H1 (cell line): ENCODE measurements around the gene LCN15. TPM values are rescaled to one million over a fixed set of nuclear protein-coding genes. Genes with fewer than 3 reads are reported as not detected.

Experiments
- CTCF ChIA-PET: fragments of 300-600 bp; sonication (Branson Sonifier 250); formaldehyde crosslinking; loops from one replicate; lab custom pipeline; 2021; ENCODE audit not compliant: partially characterized antibody; lab: Charles Lee
- POLR2A ChIA-PET: fragments of 300-600 bp; sonication (Branson Sonifier 250); formaldehyde crosslinking; loops from one replicate; lab custom pipeline; 2021; ENCODE audit warnings: inconsistent platforms; ENCODE audit not compliant: partially characterized antibody; lab: Charles Lee
- DNase-seq, 2 experiments: peaks; one replicate each; pipeline versions ENCODE4 v3.0.0 to v3.0.0-alpha.2; 2010 to 2022; ENCODE audit warnings: low spot score in 2 of 2, low read depth in 1 of 2, mixed read lengths in 1 of 2
- FAIRE-seq: peaks from 2 replicates; lab custom pipeline; 2011; peaks lifted over from hg19 to GRCh38; lab: Jason Lieb, UNC
- H2AFZ ChIP-seq: 2 replicates; pipeline ENCODE4 v1.8.1; 2012; ENCODE audit warnings: low read length, inconsistent platforms
- H2AK5ac ChIP-seq: 2 replicates; pipeline ENCODE4 v1.6.1; 2013; ENCODE audit warnings: low read depth, low read length
- H2BK120ac ChIP-seq: replicated peaks from 2 replicates; pipeline ENCODE3; 2013; ENCODE audit warnings: low read depth, low read length, inconsistent platforms
- H2BK12ac ChIP-seq: 2 replicates; pipeline ENCODE4 v1.6.1; 2013; ENCODE audit warnings: low read depth, low read length
- H2BK15ac ChIP-seq: 2 replicates; pipeline ENCODE4 v1.6.1; 2013; ENCODE audit warnings: low read length
- H2BK20ac ChIP-seq: 2 replicates; pipeline ENCODE4 v1.6.1; 2013; ENCODE audit warnings: low read length
- H2BK5ac ChIP-seq: 2 replicates; pipeline ENCODE4 v1.6.1; 2013; ENCODE audit warnings: low read depth, low read length
- H3K14ac ChIP-seq: 2 replicates; pipeline ENCODE4 v1.6.1; 2013; ENCODE audit warnings: inconsistent platforms; ENCODE audit not compliant: insufficient read length
- H3K18ac ChIP-seq: 2 replicates; pipeline ENCODE4 v1.6.1; 2013; ENCODE audit warnings: low read length; ENCODE audit errors: extremely low read depth
- H3K23ac ChIP-seq: 2 replicates; pipeline ENCODE4 v1.6.1; 2013; ENCODE audit warnings: inconsistent platforms; ENCODE audit not compliant: insufficient read length
- H3K23me2 ChIP-seq: 2 replicates; pipeline ENCODE4 v1.6.1; 2013; ENCODE audit warnings: low read depth, low read length
- H3K27ac ChIP-seq: 2 replicates; pipeline ENCODE4 v1.6.1; 2011; ENCODE audit warnings: low read depth, low read length, inconsistent platforms
- H3K27me3 ChIP-seq, 4 experiments: replicated peaks in 1 of 4; 1 replicate in 1 of 4; 2 replicates in 3 of 4; pipeline versions ENCODE4 v1.6.1 to v1.8.1; 2011 to 2013; ENCODE audit warnings: low read length in 3 of 4, mild to moderate bottlenecking in 3 of 4, inconsistent platforms in 2 of 4, mixed read lengths in 2 of 4, moderate library complexity in 1 of 4; ENCODE audit not compliant: control insufficient read depth in 3 of 4, insufficient read depth in 3 of 4; ENCODE audit errors: extremely low read depth in 1 of 4
- H3K36me3 ChIP-seq, 4 experiments: 2 replicates each; pipeline versions ENCODE4 v1.6.1 to v1.8.1; 2011 to 2013; ENCODE audit warnings: mild to moderate bottlenecking in 4 of 4, low read length in 3 of 4, moderate library complexity in 2 of 4, control low read depth in 1 of 4, inconsistent platforms in 1 of 4; ENCODE audit not compliant: insufficient read depth in 4 of 4, control insufficient read depth in 2 of 4
- H3K4ac ChIP-seq: replicated peaks from 2 replicates; pipeline ENCODE3; 2013; ENCODE audit warnings: low read length, low read depth, mixed read lengths, inconsistent platforms; ENCODE audit not compliant: insufficient read length
- H3K4me1 ChIP-seq, 4 experiments: replicated peaks in 1 of 4; 1 replicate in 1 of 4; 2 replicates in 3 of 4; pipeline versions ENCODE4 v1.6.1 to v1.8.1; 2011 to 2013; ENCODE audit warnings: low read length in 3 of 4, inconsistent platforms in 2 of 4, mixed read lengths in 1 of 4; ENCODE audit not compliant: insufficient read depth in 4 of 4, control insufficient read depth in 3 of 4
- H3K4me2 ChIP-seq, 2 experiments: 2 replicates each; pipeline versions ENCODE4 v1.6.1 to v1.8.1; 2011 to 2013; ENCODE audit warnings: low read depth in 2 of 2, low read length in 2 of 2, control low read depth in 1 of 2, inconsistent platforms in 1 of 2, mild to moderate bottlenecking in 1 of 2; ENCODE audit not compliant: insufficient read depth in 1 of 2
- H3K4me3 ChIP-seq, 4 experiments: fragments of 200-600, 300-600 bp in 1 of 4; sonication (generic), shearing (Covaris generic), sonication (Bioruptor Twin) in 1 of 4; 2 replicates each; pipeline versions ENCODE4 v1.5.1 to v1.8.1; 2011 to 2016; ENCODE audit warnings: low read length in 4 of 4, low read depth in 3 of 4, control low read depth in 2 of 4, inconsistent platforms in 2 of 4, mild to moderate bottlenecking in 2 of 4, mixed read lengths in 1 of 4, moderate library complexity in 1 of 4; ENCODE audit not compliant: insufficient read depth in 2 of 4; ENCODE audit errors: extremely low read depth in 1 of 4
- H3K56ac ChIP-seq: replicated peaks from 2 replicates; pipeline ENCODE3; 2013; ENCODE audit warnings: low read depth, mild to moderate bottlenecking, mixed read lengths, low read length, inconsistent platforms; ENCODE audit not compliant: insufficient read length
- H3K79me1 ChIP-seq: 2 replicates; pipeline ENCODE4 v1.6.1; 2013; ENCODE audit warnings: low read depth, low read length, control low read depth
- H3K79me2 ChIP-seq, 2 experiments: 2 replicates each; pipeline versions ENCODE4 v1.6.1 to v1.8.1; 2012 to 2013; ENCODE audit warnings: low read length in 2 of 2, mild to moderate bottlenecking in 2 of 2, inconsistent platforms in 1 of 2; ENCODE audit not compliant: insufficient read depth in 2 of 2, control insufficient read depth in 1 of 2
- H3K9ac ChIP-seq, 4 experiments: replicated peaks in 1 of 4; 1 replicate in 1 of 4; 2 replicates in 3 of 4; pipeline versions ENCODE4 v1.6.1 to v1.8.1; 2011 to 2013; ENCODE audit warnings: low read depth in 3 of 4, low read length in 3 of 4, control low read depth in 2 of 4, mild to moderate bottlenecking in 2 of 4, moderate library complexity in 2 of 4, inconsistent platforms in 1 of 4; ENCODE audit errors: extremely low read depth in 1 of 4
- H3K9me3 ChIP-seq, 2 experiments: 2 replicates each; pipeline versions ENCODE4 v1.6.1 to v1.8.1; 2012 to 2013; ENCODE audit warnings: mild to moderate bottlenecking in 2 of 2, moderate library complexity in 2 of 2, control low read depth in 1 of 2, inconsistent platforms in 1 of 2, low read depth in 1 of 2, low read length in 1 of 2, mixed read lengths in 1 of 2; ENCODE audit not compliant: insufficient read depth in 2 of 2
- H4K20me1 ChIP-seq, 2 experiments: replicated peaks in 1 of 2; 2 replicates each; pipeline versions ENCODE3 to v1.8.1; 2011 to 2013; ENCODE audit warnings: inconsistent platforms in 2 of 2, low read length in 2 of 2, mild to moderate bottlenecking in 1 of 2; ENCODE audit not compliant: insufficient read depth in 2 of 2, control insufficient read depth in 1 of 2
- H4K5ac ChIP-seq: 2 replicates; pipeline ENCODE4 v1.6.1; 2013; ENCODE audit warnings: low read length, low read depth, mixed read lengths, inconsistent platforms; ENCODE audit not compliant: insufficient read length
- H4K8ac ChIP-seq: 2 replicates; pipeline ENCODE4 v1.8.0; 2013; ENCODE audit warnings: mild to moderate bottlenecking, moderate library complexity, low read length, inconsistent platforms; ENCODE audit not compliant: insufficient read depth; ENCODE audit errors: extremely low read depth
- H4K91ac ChIP-seq: replicated peaks from 2 replicates; pipeline ENCODE3; 2013; ENCODE audit warnings: low read length, mixed read lengths, inconsistent platforms; ENCODE audit not compliant: insufficient read length
- CEBPB ChIP-seq: IDR thresholded peaks from 2 replicates; pipeline ENCODE4 v1.6.1; 2012; ENCODE audit warnings: low read depth, low read length
- CTBP2 ChIP-seq: IDR thresholded peaks from 2 replicates; pipeline ENCODE4 v1.7.0; 2011; ENCODE audit warnings: borderline replicate concordance, mild to moderate bottlenecking, moderate library complexity, mixed read lengths, low read length; ENCODE audit not compliant: insufficient read depth, insufficient read length
- EP300 ChIP-seq, 2 experiments: IDR thresholded peaks; 1 replicate in 1 of 2; 2 replicates in 1 of 2; pipeline ENCODE4 v1.6.1; 2011 to 2012; ENCODE audit warnings: low read depth in 2 of 2, low read length in 2 of 2, mild to moderate bottlenecking in 2 of 2, borderline replicate concordance in 1 of 2, inconsistent platforms in 1 of 2, moderate library complexity in 1 of 2
- KDM5A ChIP-seq: fragments of 200-600 bp; IDR thresholded peaks from 2 replicates; pipeline ENCODE4 v1.7.1; 2012; ENCODE audit warnings: mild to moderate bottlenecking, low read length, inconsistent platforms, mixed read lengths
- POLR2AphosphoS5 ChIP-seq: IDR thresholded peaks from 2 replicates; pipeline ENCODE4 v1.6.1; 2011; ENCODE audit warnings: low read depth, low read length
- RAD21 ChIP-seq, 2 experiments: IDR thresholded peaks in 1 of 2; conservative IDR thresholded peaks in 1 of 2; 2 replicates each; pipeline ENCODE4 v1.6.1; 2011; ENCODE audit warnings: low read depth in 2 of 2, low read length in 2 of 2, improper control_type of control experiment in 1 of 2, inconsistent platforms in 1 of 2, mild to moderate bottlenecking in 1 of 2, moderate library complexity in 1 of 2
- RNF2 ChIP-seq: fragments of 200-900, 300-1000 bp; sonication (generic); IDR thresholded peaks from 2 replicates; pipeline ENCODE4 v1.7.1; 2016; ENCODE audit warnings: borderline replicate concordance, low read depth, mild to moderate bottlenecking, antibody characterized with exemption, low read length; ENCODE audit not compliant: poor library complexity, severe bottlenecking; ENCODE audit errors: missing control alignments
- SIX5 ChIP-seq: IDR thresholded peaks from 2 replicates; pipeline ENCODE4 v1.6.1; 2011; ENCODE audit warnings: mild to moderate bottlenecking, low read depth, low read length
- SP1 ChIP-seq: IDR thresholded peaks from 2 replicates; pipeline ENCODE4 v1.6.1; 2011; ENCODE audit warnings: low read depth, low read length
- TBP ChIP-seq: IDR thresholded peaks from 2 replicates; pipeline ENCODE4 v1.6.1; 2011; ENCODE audit warnings: low read depth, low read length, improper control_type of control experiment
- WGBS, 2 experiments: shearing (Covaris generic) in 1 of 2; methylation state at CpG; one replicate each; pipeline versions ENCODE4 v1.1.6 to v1.1.7; 2013 to 2015; ENCODE audit warnings: low lambda C conversion rate in 2 of 2, mixed read lengths in 2 of 2, inconsistent platforms in 1 of 2, low coverage in 1 of 2, missing lambda C conversion rate in 1 of 2; ENCODE audit not compliant: insufficient replicate concordance in 2 of 2, insufficient coverage in 1 of 2, insufficient read length in 1 of 2; ENCODE audit errors: extremely low coverage in 1 of 2, missing lambda C conversion rate in 1 of 2; 5-methylcytosine and 5-hydroxymethylcytosine counted together
- polyA plus RNA-seq, 7 experiments: library from polyadenylated mRNA; depleted of rRNA in 3 of 7; stranded (reverse) in 5 of 7; unstranded in 2 of 7; fragments of >200 nt in 5 of 7; fragments of 200-250 nt in 2 of 7; gene quantifications; 1 replicate in 5 of 7; 2 replicates in 1 of 7; 4 replicates in 1 of 7; pipeline versions ENCODE4 v1.2.1 to v1.2.3, GENCODE V29; 2011 to 2013; ENCODE audit warnings: missing spikeins in 2 of 7, mixed read lengths in 2 of 7
- total RNA-seq: library from RNA; stranded (reverse); fragmentation: NEBNext Ultra II Directional; extraction: Animal tissue kit (Norgen Biotek cat#: 25700); gene quantifications from 2 replicates; pipeline ENCODE4 v1.2.1, GENCODE V29; 2021
- TF ChIP-seq, protein P1 (sequence below): IDR thresholded peaks from 2 replicates; pipeline ENCODE4 v1.6.1; 2012; ENCODE audit warnings: inconsistent platforms

Gene LCN15
- total and polyA plus RNA-seq, 2 of the 8 experiments (the other 6 are each of a cell fraction or from before 2014, with no cell fraction given) = 0.08 to 0.47 TPM

DNA sequence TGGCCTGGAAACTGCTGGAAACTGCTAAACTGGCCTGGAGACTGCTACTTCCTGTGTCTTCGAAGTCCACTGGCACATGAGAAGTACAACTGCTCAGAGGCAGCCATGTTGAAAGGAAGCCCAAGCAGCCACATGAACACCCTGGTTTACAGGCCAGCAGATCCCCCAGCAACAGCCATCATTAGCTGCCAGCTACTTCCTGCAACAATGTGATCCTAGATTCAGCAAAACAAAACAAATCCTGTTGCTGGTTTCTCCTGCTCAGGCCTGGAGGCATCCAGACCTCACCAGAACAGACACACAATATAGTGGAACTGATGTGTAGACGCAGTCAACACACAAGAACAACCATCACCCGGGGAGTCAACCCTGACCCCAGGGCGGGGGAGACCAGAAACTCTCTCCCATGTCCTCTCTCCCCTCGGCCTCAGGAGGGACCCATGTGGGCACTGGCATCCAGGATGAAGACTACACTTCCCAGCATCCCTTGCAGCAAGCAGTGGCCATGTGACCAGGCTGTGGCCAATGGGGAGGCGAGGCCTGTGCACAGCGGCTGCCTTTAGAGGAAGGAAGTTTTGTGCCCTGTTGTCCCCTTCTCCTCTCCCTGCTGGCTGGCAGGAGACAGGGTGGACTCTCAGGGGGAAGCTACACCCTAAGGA lies 9.2 kb upstream of the LCN15 start:
- 76% methylated on average over 7 of the region's 7 CpGs; no CpG with 5 or more reads in 1 of the 2 experiments for WGBS, 2 experiments
- FAIRE-seq = peak; percentile 28
- no peak overlapping the region for H2BK15ac ChIP-seq
- no peak overlapping the region for H4K8ac ChIP-seq
- H2BK120ac ChIP-seq = no peak overlapping the region
- H3K9ac ChIP-seq = no peak overlapping the region
- no peak overlapping the region for H3K4ac ChIP-seq
- H3K27ac ChIP-seq = no peak overlapping the region
- H3K23ac ChIP-seq = no peak overlapping the region
- H4K20me1 ChIP-seq = no peaks in the 10 kb centered on the region
- H3K79me1 ChIP-seq = no peaks in the 10 kb centered on the region
- no peaks in the 10 kb centered on the region for H3K4me1 ChIP-seq
- no peaks in the 10 kb centered on the region for H3K79me2 ChIP-seq
- no peak overlapping the region for H4K91ac ChIP-seq
- H3K4me3 ChIP-seq = no peak overlapping the region
- H3K18ac ChIP-seq = no peak overlapping the region
- CTCF ChIA-PET = interaction anchor here (1.4 to 9.6 kb wide), 4 partner anchors 12 to 32 kb away, joined by 4 to 42 read pairs (median 20); partner anchors contain the start of gene LCN8
- H3K4me2 ChIP-seq = no peak overlapping the region; a peak in 1 of 4 replicates
- peak in 1 of 2 experiments; percentile 81 for DNase-seq
- peaks cover 0 to 7% of the 10 kb centered on the region in 2 experiments for H3K9me3 ChIP-seq
- H3K27me3 ChIP-seq = peaks cover 0 to 4% (median 1%) of the 10 kb centered on the region in 4 experiments; a peak in 3 of 7 replicates
- no peaks in the 10 kb centered on the region for H3K23me2 ChIP-seq
- H2BK12ac ChIP-seq = no peak overlapping the region
- H3K56ac ChIP-seq = no peak overlapping the region
- POLR2A ChIA-PET = interaction anchor here (2.4 kb wide), 1 partner anchor 10 kb away, joined by 5 read pairs; no protein-coding TSS in a partner anchor
- no peak overlapping the region for H3K14ac ChIP-seq
- no peak overlapping the region for H2AK5ac ChIP-seq
- H3K36me3 ChIP-seq = no peaks in the 10 kb centered on the region
- no peak overlapping the region for H4K5ac ChIP-seq
- H2BK5ac ChIP-seq = no peak overlapping the region
- no peak overlapping the region for H2BK20ac ChIP-seq
- H2AFZ ChIP-seq = peak overlapping the region; percentile 100
- TF ChIP-seq CEBPB (no peak), RAD21 (IDR thresholded peaks at IDR 0.05 in 1 of 2, conservative IDR thresholded peaks at IDR 0.05 in 1 of 2; ENCODE audit: low read depth in 2 of 2, low read length in 2 of 2) (no peak), RNF2 (no peak), SIX5 (peak; percentile 74), CTBP2 (no peak), KDM5A (no peak), TBP (no peak), SP1 (peak; percentile 55; the same call in 1 of the 2 replicates), EP300 (IDR thresholded peaks at IDR 0.05; ENCODE audit: borderline replicate concordance in 1 of 2, low read depth in 2 of 2, low read length in 2 of 2) (no peak), POLR2AphosphoS5 (no peak)
- TF ChIP-seq, protein P1, sequence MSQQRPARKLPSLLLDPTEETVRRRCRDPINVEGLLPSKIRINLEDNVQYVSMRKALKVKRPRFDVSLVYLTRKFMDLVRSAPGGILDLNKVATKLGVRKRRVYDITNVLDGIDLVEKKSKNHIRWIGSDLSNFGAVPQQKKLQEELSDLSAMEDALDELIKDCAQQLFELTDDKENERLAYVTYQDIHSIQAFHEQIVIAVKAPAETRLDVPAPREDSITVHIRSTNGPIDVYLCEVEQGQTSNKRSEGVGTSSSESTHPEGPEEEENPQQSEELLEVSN = peak; percentile 73; the same call in 1 of the 2 replicates
